ENCODE data around the gene IQCH. TPM values are rescaled to one million over a fixed set of nuclear protein-coding genes. Genes with fewer than 3 reads are reported as not detected.
A peak's percentile ranks its signal among the peaks of the same experiment; 100 is the strongest.
"Not testable (repeated sequence)": the region's sequence is repeated elsewhere in the genome, so short reads cannot be mapped to it uniquely, and the experiment has no call there.

IQCH gene
- total RNA-seq, 1 donor from 2014 or later = 1.5 TPM

- no peak for DNase-seq (ENCODE audit: extremely low read depth, low read depth, low spot score)
These were observed 166.5 kb downstream of the IQCH start for GRCh38 chr15:67421105-67421504.

- no peak for DNase-seq (ENCODE audit: extremely low read depth, low read depth, low spot score)
These were observed 167.7 kb downstream of the IQCH start for GRCh38 chr15:67422296-67422695.

GRCh38 chr15:67433495-67434099, 179.0 kb downstream of the IQCH start:
- DNase-seq (ENCODE audit: extremely low read depth, low read depth, low spot score) = peak; percentile 31

GRCh38 chr15:67436351-67437250, 182.0 kb downstream of the IQCH start:
- DNase-seq (ENCODE audit: extremely low read depth, low read depth, low spot score) = not testable (repeated sequence)

GRCh38 chr15:67444100-67444499, 189.5 kb downstream of the IQCH start:
- DNase-seq (ENCODE audit: extremely low read depth, low read depth, low spot score) = no peak

- no peak for DNase-seq (ENCODE audit: extremely low read depth, low read depth, low spot score)
These were observed 191.9 kb downstream of the IQCH start for GRCh38 chr15:67446449-67446848.

GRCh38 chr15:67448372-67448771, 193.8 kb downstream of the IQCH start:
- DNase-seq (ENCODE audit: extremely low read depth, low read depth, low spot score) = not testable (repeated sequence)

- not testable (repeated sequence) for DNase-seq (ENCODE audit: extremely low read depth, low read depth, low spot score)
These were observed 199.1 kb downstream of the IQCH start for GRCh38 chr15:67453703-67454102.

- peak; percentile 20 for DNase-seq (ENCODE audit: extremely low read depth, low read depth, low spot score)
These were observed 202.3 kb downstream of the IQCH start for GRCh38 chr15:67456677-67457529.

- DNase-seq (ENCODE audit: extremely low read depth, low read depth, low spot score) = no peak
These were observed 203.9 kb downstream of the IQCH start for GRCh38 chr15:67458331-67459029.

GRCh38 chr15:67460521-67460920, 205.9 kb downstream of the IQCH start:
- DNase-seq (ENCODE audit: extremely low read depth, low read depth, low spot score) = no peak

GRCh38 chr15:67461735-67462134, 207.1 kb downstream of the IQCH start:
- DNase-seq (ENCODE audit: extremely low read depth, low read depth, low spot score) = no peak

GRCh38 chr15:67462875-67463274, 208.3 kb downstream of the IQCH start:
- DNase-seq (ENCODE audit: extremely low read depth, low read depth, low spot score) = no peak

GRCh38 chr15:67463488-67463887, 208.9 kb downstream of the IQCH start:
- no peak for DNase-seq (ENCODE audit: extremely low read depth, low read depth, low spot score)

GRCh38 chr15:67465196-67465952, 210.8 kb downstream of the IQCH start:
- DNase-seq (ENCODE audit: extremely low read depth, low read depth, low spot score) = no peak

- DNase-seq (ENCODE audit: extremely low read depth, low read depth, low spot score) = no peak
These were observed 213.8 kb downstream of the IQCH start for GRCh38 chr15:67468416-67468815.

GRCh38 chr15:67469680-67470079, 215.1 kb downstream of the IQCH start:
- DNase-seq (ENCODE audit: extremely low read depth, low read depth, low spot score) = no peak

GRCh38 chr15:67472957-67473356, 218.4 kb downstream of the IQCH start:
- no peak for DNase-seq (ENCODE audit: extremely low read depth, low read depth, low spot score)

- no peak for DNase-seq (ENCODE audit: extremely low read depth, low read depth, low spot score)
These were observed 220.0 kb downstream of the IQCH start for GRCh38 chr15:67474405-67475110.
